GM12891 (cell line): ENCODE data around the gene LDB2.

Experiments used
- POLR2AphosphoS5 ChIP-seq: IDR thresholded peaks from 2 replicates; pipeline ENCODE4 v1.6.1; 2011; ENCODE audit warnings: low read depth, low read length, control low read depth
- TAF1 ChIP-seq: IDR thresholded peaks from 2 replicates; pipeline ENCODE4 v1.6.1; 2011; ENCODE audit warnings: low read depth, low read length, control low read depth

GRCh38 chr4:16483540-16483939, 414.9 kb downstream of the LDB2 start:
- TF ChIP-seq TAF1 (no peak), POLR2AphosphoS5 (no peak)
